Neural crest cell (in vitro differentiated cells): ENCODE measurements around the gene GALNT15. TPM values are rescaled to one million over a fixed set of nuclear protein-coding genes. Genes with fewer than 3 reads are reported as not detected.

Source experiments
- DNase-seq: peaks from one replicate; pipeline ENCODE4 v3.0.0; 2021; ENCODE audit warnings: low read depth, mixed read lengths, low spot score
- H3K27ac Mint-ChIP-seq: one replicate; pipeline ENCODE4 v1.8.0; 2021; ENCODE audit warnings: mild to moderate bottlenecking, mixed read lengths; ENCODE audit not compliant: unreplicated experiment
- H3K27me3 Mint-ChIP-seq: 2 replicates; pipeline ENCODE4 v1.8.0; 2021; ENCODE audit warnings: low read depth, mild to moderate bottlenecking, mixed read lengths
- H3K36me3 Mint-ChIP-seq: 2 replicates; pipeline ENCODE4 v1.8.0; 2021; ENCODE audit warnings: low read depth, mild to moderate bottlenecking, mixed read lengths
- H3K4me1 Mint-ChIP-seq: 2 replicates; pipeline ENCODE4 v1.8.0; 2021; ENCODE audit warnings: mixed read lengths
- H3K4me3 Mint-ChIP-seq: one replicate; pipeline ENCODE4 v1.8.0; 2021; ENCODE audit warnings: mild to moderate bottlenecking, mixed read lengths
- H3K9me3 Mint-ChIP-seq: 2 replicates; pipeline ENCODE4 v1.8.0; 2021; ENCODE audit warnings: mixed read lengths
- total RNA-seq: library from RNA; stranded (reverse); gene quantifications from 2 replicates; pipeline ENCODE4 v1.2.1, GENCODE V29; 2021
- TF ChIP-seq, protein P1 (sequence below): fragments of 200-600 bp; sonication (generic); conservative IDR thresholded peaks from 2 replicates; pipeline ENCODE4 v1.5.0; 2021; ENCODE audit warnings: antibody characterized with exemption, mild to moderate bottlenecking

The GALNT15 gene
- total RNA-seq, 1 donor from 2014 or later = not detected

DNA sequence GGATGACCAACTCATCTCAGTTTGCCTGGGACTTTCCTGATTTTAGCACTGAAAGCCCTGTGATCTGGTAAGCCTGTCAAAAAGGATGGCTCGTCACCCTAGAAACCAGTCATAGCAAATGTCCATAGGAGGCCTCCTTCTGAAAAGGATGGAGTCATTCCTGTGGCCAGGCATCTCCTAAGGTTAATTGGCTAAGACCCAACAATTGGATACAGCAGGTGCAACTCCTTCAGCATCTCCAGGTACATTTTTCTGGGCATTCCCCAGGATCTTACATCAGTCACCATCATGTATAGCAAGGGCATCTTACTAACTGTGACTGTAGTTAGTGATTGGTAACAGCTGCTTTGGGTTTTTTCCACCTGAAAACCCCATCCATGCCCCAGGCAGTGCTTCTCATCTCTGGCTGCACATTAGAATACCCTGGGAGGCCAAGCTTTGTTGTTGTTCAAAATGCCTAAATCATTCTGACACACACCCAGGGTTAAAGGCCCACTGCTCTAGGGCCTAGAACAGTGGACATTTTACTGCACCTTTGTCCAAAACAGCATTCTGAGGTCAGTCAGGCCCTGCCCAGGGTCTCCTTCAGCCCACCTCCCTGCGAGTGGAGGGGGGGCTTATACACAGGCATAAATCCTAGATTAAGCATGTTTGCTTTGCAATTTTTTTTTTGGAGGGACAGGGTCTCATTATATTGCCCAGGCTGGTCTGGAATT lies 28.3 kb upstream of the GALNT15 start:
- H3K36me3 Mint-ChIP-seq = no peaks in the 10 kb centered on the region
- TF ChIP-seq, protein P1, sequence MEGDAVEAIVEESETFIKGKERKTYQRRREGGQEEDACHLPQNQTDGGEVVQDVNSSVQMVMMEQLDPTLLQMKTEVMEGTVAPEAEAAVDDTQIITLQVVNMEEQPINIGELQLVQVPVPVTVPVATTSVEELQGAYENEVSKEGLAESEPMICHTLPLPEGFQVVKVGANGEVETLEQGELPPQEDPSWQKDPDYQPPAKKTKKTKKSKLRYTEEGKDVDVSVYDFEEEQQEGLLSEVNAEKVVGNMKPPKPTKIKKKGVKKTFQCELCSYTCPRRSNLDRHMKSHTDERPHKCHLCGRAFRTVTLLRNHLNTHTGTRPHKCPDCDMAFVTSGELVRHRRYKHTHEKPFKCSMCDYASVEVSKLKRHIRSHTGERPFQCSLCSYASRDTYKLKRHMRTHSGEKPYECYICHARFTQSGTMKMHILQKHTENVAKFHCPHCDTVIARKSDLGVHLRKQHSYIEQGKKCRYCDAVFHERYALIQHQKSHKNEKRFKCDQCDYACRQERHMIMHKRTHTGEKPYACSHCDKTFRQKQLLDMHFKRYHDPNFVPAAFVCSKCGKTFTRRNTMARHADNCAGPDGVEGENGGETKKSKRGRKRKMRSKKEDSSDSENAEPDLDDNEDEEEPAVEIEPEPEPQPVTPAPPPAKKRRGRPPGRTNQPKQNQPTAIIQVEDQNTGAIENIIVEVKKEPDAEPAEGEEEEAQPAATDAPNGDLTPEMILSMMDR = no peak
- no peak overlapping the region for H3K27ac Mint-ChIP-seq
- no peaks in the 10 kb centered on the region for H3K27me3 Mint-ChIP-seq
- no peaks in the 10 kb centered on the region for H3K4me1 Mint-ChIP-seq
- no peak for DNase-seq
- peaks cover 6% of the 10 kb centered on the region for H3K9me3 Mint-ChIP-seq
- H3K4me3 Mint-ChIP-seq = no peak overlapping the region

GRCh38 chr3:16147220-16147994 lies 27.1 kb upstream of the GALNT15 start:
- DNase-seq = no peak
- Mint-ChIP-seq H3K4me3 (no peak overlapping the region), H3K36me3 (no peaks in the 10 kb centered on the region), H3K27me3 (no peaks in the 10 kb centered on the region), H3K27ac (no peak overlapping the region), H3K9me3 (peaks cover 7% of the 10 kb centered on the region), H3K4me1 (no peaks in the 10 kb centered on the region)
- TF ChIP-seq, protein P1 = no peak

DNA sequence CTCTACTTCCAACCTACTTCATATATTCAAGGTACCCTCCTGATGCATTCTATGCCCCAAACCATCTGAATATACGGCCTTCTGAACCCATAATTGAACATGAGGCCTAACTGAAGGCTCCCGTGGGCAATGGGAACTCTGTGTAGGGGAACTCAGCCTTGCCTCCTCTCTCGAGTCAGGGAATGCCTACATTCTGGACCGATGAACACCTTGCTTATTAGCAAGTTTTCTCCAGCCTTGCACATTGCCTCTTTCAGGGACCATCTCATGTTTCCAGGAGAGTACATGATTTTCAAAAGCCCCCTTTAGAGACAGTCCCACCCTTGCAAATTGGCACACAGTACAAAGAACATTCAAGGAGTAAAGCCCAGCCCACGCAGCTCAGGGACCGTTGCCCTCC lies 26.3 kb upstream of the GALNT15 start:
- Mint-ChIP-seq H3K9me3 (peaks cover 7% of the 10 kb centered on the region), H3K27ac (peak overlapping the region; percentile 19), H3K27me3 (no peaks in the 10 kb centered on the region), H3K4me1 (no peaks in the 10 kb centered on the region), H3K36me3 (no peaks in the 10 kb centered on the region), H3K4me3 (no peak overlapping the region)
- TF ChIP-seq, protein P1 = no peak
- no peak for DNase-seq

GRCh38 chr3:16148783-16149182 lies 25.7 kb upstream of the GALNT15 start:
- no peaks in the 10 kb centered on the region for H3K4me1 Mint-ChIP-seq
- H3K27me3 Mint-ChIP-seq = no peaks in the 10 kb centered on the region
- peaks cover 11% of the 10 kb centered on the region for H3K9me3 Mint-ChIP-seq
- no peak overlapping the region for H3K27ac Mint-ChIP-seq
- TF ChIP-seq, protein P1 = no peak
- DNase-seq = no peak
- H3K4me3 Mint-ChIP-seq = no peak overlapping the region
- no peaks in the 10 kb centered on the region for H3K36me3 Mint-ChIP-seq

- Mint-ChIP-seq H3K36me3 (no peaks in the 10 kb centered on the region), H3K9me3 (peaks cover 12% of the 10 kb centered on the region), H3K4me3 (no peak overlapping the region), H3K27ac (no peak overlapping the region), H3K4me1 (no peaks in the 10 kb centered on the region), H3K27me3 (peaks cover 2% of the 10 kb centered on the region)
- no peak for DNase-seq
- TF ChIP-seq, protein P1 = no peak
These were observed 24.2 kb upstream of the GALNT15 start for GRCh38 chr3:16150285-16150684.
